ENCODE measurements around the gene S100P.
A peak's percentile ranks its signal among the peaks of the same experiment; 100 is the strongest.

The S100P gene

GRCh38 chr4:6705646-6706045 lies 12.0 kb downstream of the S100P start:
- H3K9me3 ChIP-seq (ENCODE audit: insufficient read depth, low read length, severe bottlenecking) = no peaks in the 10 kb centered on the region
- DNase-seq = no peak
- ATAC-seq (ENCODE audit: insufficient read depth, low read depth) = no peak
- peaks cover 54% of the 10 kb centered on the region for H3K36me3 ChIP-seq (ENCODE audit: insufficient read depth, low read length)
- H3K4me2 ChIP-seq (ENCODE audit: insufficient read depth, low read length) = peak overlapping the region; percentile 33
- H3K79me2 ChIP-seq (ENCODE audit: insufficient read depth, low read length) = peaks cover 72% of the 10 kb centered on the region
- H3K27ac ChIP-seq (ENCODE audit: low read length) = no peak overlapping the region
- H3K27me3 ChIP-seq (ENCODE audit: insufficient read depth, low read length, poor library complexity) = no peaks in the 10 kb centered on the region
- H3K4me1 ChIP-seq (ENCODE audit: insufficient read depth, low read length) = peaks cover 34% of the 10 kb centered on the region
- TF ChIP-seq EZH2 (IDR thresholded peaks at IDR 0.05; ENCODE audit: borderline replicate concordance, low read depth, low read length, severe bottlenecking) = no peak
- TF ChIP-seq CTCF (IDR thresholded peaks at IDR 0.05; ENCODE audit: borderline replicate concordance, extremely low read depth, low read length, poor library complexity, severe bottlenecking) = no peak
- peaks cover 24% of the 10 kb centered on the region for H4K20me1 ChIP-seq (ENCODE audit: insufficient read depth, low read length)
- no peak overlapping the region for H3K4me3 ChIP-seq (ENCODE audit: low read depth in 1 of 2, low read length in 2 of 2)
- H3K9ac ChIP-seq (ENCODE audit: low read depth, low read length) = no peak overlapping the region
- no peak overlapping the region for H2AFZ ChIP-seq (ENCODE audit: low read depth, low read length)

- H3K9me3 ChIP-seq (ENCODE audit: insufficient read depth, low read length, severe bottlenecking) = no peaks in the 10 kb centered on the region
- no peaks in the 10 kb centered on the region for H3K27me3 ChIP-seq (ENCODE audit: insufficient read depth, low read length, poor library complexity)
- DNase-seq = no peak
- peak overlapping the region; percentile 87; the same call in 1 of the 2 replicates for H3K4me2 ChIP-seq (ENCODE audit: insufficient read depth, low read length)
- no peak overlapping the region for H2AFZ ChIP-seq (ENCODE audit: low read depth, low read length)
- no peak for ATAC-seq (ENCODE audit: insufficient read depth, low read depth)
- H3K4me1 ChIP-seq (ENCODE audit: insufficient read depth, low read length) = peaks cover 36% of the 10 kb centered on the region
- TF ChIP-seq CTCF (IDR thresholded peaks at IDR 0.05; ENCODE audit: borderline replicate concordance, extremely low read depth, low read length, poor library complexity, severe bottlenecking) (no peak), EZH2 (IDR thresholded peaks at IDR 0.05; ENCODE audit: borderline replicate concordance, low read depth, low read length, severe bottlenecking) (no peak)
- H3K4me3 ChIP-seq (ENCODE audit: low read depth in 1 of 2, low read length in 2 of 2) = no peak overlapping the region; a peak in 1 of 4 replicates
- peaks cover 53% of the 10 kb centered on the region for H3K36me3 ChIP-seq (ENCODE audit: insufficient read depth, low read length)
- peaks cover 24% of the 10 kb centered on the region for H4K20me1 ChIP-seq (ENCODE audit: insufficient read depth, low read length)
- H3K9ac ChIP-seq (ENCODE audit: low read depth, low read length) = no peak overlapping the region
- no peak overlapping the region for H3K27ac ChIP-seq (ENCODE audit: low read length)
- peaks cover 72% of the 10 kb centered on the region for H3K79me2 ChIP-seq (ENCODE audit: insufficient read depth, low read length)
Observed at GRCh38 chr4:6706173-6706572, 12.5 kb downstream of the S100P start.

GRCh38 chr4:6709230-6710114 lies 15.8 kb downstream of the S100P start, which contains the start of gene MRFAP1L1:
TSS of gene MRFAP1L1 (minus strand) at chr4:6709865. CDS start at chr4:6709629, 236 bp downstream.
- H3K79me2 ChIP-seq (ENCODE audit: insufficient read depth, low read length) = peaks cover 58% of the 10 kb centered on the region
- H3K4me3 ChIP-seq (ENCODE audit: low read depth in 1 of 2, low read length in 2 of 2) = peak within 1 kb of the TSS; percentile 71 to 76
- H4K20me1 ChIP-seq (ENCODE audit: insufficient read depth, low read length) = peaks cover 18% of the 10 kb centered on the region; the same call in 1 of the 2 replicates
- peak within 1 kb of the TSS; percentile 83 for H3K9ac ChIP-seq (ENCODE audit: low read depth, low read length)
- peak within 1 kb of the TSS; percentile 85 for H3K27ac ChIP-seq (ENCODE audit: low read length)
- ATAC-seq (ENCODE audit: insufficient read depth, low read depth) (peak; percentile 79), DNase-seq (peak; percentile 97)
- peaks cover 34% of the 10 kb centered on the region for H3K36me3 ChIP-seq (ENCODE audit: insufficient read depth, low read length)
- H3K4me1 ChIP-seq (ENCODE audit: insufficient read depth, low read length) = peaks cover 36% of the 10 kb centered on the region
- H2AFZ ChIP-seq (ENCODE audit: low read depth, low read length) = peak within 1 kb of the TSS; percentile 82
- H3K27me3 ChIP-seq (ENCODE audit: insufficient read depth, low read length, poor library complexity) = no peaks in the 10 kb centered on the region
- TF ChIP-seq CTCF (IDR thresholded peaks at IDR 0.05; ENCODE audit: borderline replicate concordance, extremely low read depth, low read length, poor library complexity, severe bottlenecking) (no peak), EZH2 (IDR thresholded peaks at IDR 0.05; ENCODE audit: borderline replicate concordance, low read depth, low read length, severe bottlenecking) (no peak)
- H3K4me2 ChIP-seq (ENCODE audit: insufficient read depth, low read length) = peak within 1 kb of the TSS; percentile 87
- no peaks in the 10 kb centered on the region for H3K9me3 ChIP-seq (ENCODE audit: insufficient read depth, low read length, severe bottlenecking)

Data from DND-41 (cell line).